Activated B cell treated with CpG ODN at 0.5 μM for 24 hours (primary cell): ENCODE measurements around the gene SLC43A3. TPM values are rescaled to one million over a fixed set of nuclear protein-coding genes. Genes with fewer than 3 reads are reported as not detected.

Source experiments
- ATAC-seq: fragments of 200-7000 bp; cut with Tn5 transposase; one replicate; pipeline ENCODE4 v1.10.0; 2021; ENCODE audit warnings: low read depth, mild to moderate bottlenecking, moderate library complexity
- CTCF ChIA-PET: fragments of 350-600 bp; sonication (Branson Sonifier 250); formaldehyde crosslinking; loops from one replicate; lab custom pipeline; 2021; ENCODE audit warnings: antibody characterized with exemption; lab: Charles Lee
- POLR2A ChIA-PET: fragments of 350-600 bp; sonication (Branson Sonifier 250); formaldehyde crosslinking; loops from one replicate; lab custom pipeline; 2021; ENCODE audit warnings: antibody characterized with exemption; lab: Charles Lee
- DNase-seq: peaks from one replicate; pipeline ENCODE4 v3.0.0; 2022
- H3K27ac Mint-ChIP-seq: one replicate; pipeline ENCODE4 v1.8.0; 2020; ENCODE audit warnings: mixed read lengths
- H3K27me3 Mint-ChIP-seq: one replicate; pipeline ENCODE4 v1.8.0; 2021; ENCODE audit warnings: mixed read lengths
- H3K36me3 Mint-ChIP-seq: one replicate; pipeline ENCODE4 v1.8.0; 2021; ENCODE audit warnings: low read depth, mixed read lengths
- H3K4me1 Mint-ChIP-seq: one replicate; pipeline ENCODE4 v1.8.0; 2021; ENCODE audit warnings: mixed read lengths
- H3K4me3 Mint-ChIP-seq: one replicate; pipeline ENCODE4 v1.8.0; 2020; ENCODE audit warnings: mild to moderate bottlenecking, mixed read lengths
- H3K9me3 Mint-ChIP-seq: one replicate; pipeline ENCODE4 v1.8.0; 2020; ENCODE audit warnings: mixed read lengths
- CTCF ChIP-seq: fragments of 200-600 bp; IDR thresholded peaks from one replicate; pipeline ENCODE4 v1.8.0; 2022; ENCODE audit warnings: antibody characterized with exemption, mild to moderate bottlenecking
- intact Hi-C: fragments of 100-400 bp; cut with micrococcal nuclease; formaldehyde crosslinking; loops from one replicate; pipeline ENCODE4 v1.15.1; 2024
- total RNA-seq: library from RNA; stranded (reverse); gene quantifications from 2 replicates; pipeline ENCODE4 v1.2.3, GENCODE V29; 2022

SLC43A3 gene
- total RNA-seq, 1 donor from 2014 or later: 237 TPM

GRCh38 chr11:57394203-57394965 is 32.5 kb downstream of the SLC43A3 start:
- Mint-ChIP-seq H3K27ac (no peak overlapping the region), H3K9me3 (no peaks in the 10 kb centered on the region), H3K36me3 (no peaks in the 10 kb centered on the region), H3K4me1 (no peaks in the 10 kb centered on the region), H3K4me3 (no peak overlapping the region), H3K27me3 (no peaks in the 10 kb centered on the region)
- DNase-seq (no peak), ATAC-seq (no peak)
- ChIA-PET POLR2A (interaction anchor here (0.5 to 1.2 kb wide), 2 partner anchors 23 to 127 kb away, joined by 4 to 6 read pairs; no protein-coding TSS in a partner anchor), CTCF (no interaction called here)
- no peak for TF ChIP-seq CTCF
- intact Hi-C loops: no loop called here

DNA sequence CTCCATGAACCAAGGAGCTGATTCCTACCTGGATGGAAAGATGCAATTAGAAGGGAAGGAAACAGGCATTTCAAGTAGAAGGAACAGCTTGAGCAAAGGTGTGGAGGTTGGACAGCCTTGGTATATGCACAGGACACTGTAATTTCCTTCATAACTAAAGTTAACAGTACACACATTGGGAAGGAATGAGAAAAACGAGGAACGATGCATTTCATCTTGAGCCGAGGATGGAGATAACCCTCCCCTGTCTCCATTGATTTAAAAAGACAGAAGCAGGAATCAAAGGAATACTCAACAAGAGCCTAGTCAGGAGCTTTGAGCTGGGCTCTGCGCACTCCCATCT is 34.2 kb downstream of the SLC43A3 start:
- H3K4me1 Mint-ChIP-seq: no peaks in the 10 kb centered on the region
- DNase-seq (no peak), ATAC-seq (no peak)
- no peak overlapping the region for H3K27ac Mint-ChIP-seq
- ChIA-PET POLR2A (interaction anchor here (1.0 kb wide), 1 partner anchor 32 kb away, joined by 3 read pairs; no protein-coding TSS in a partner anchor), CTCF (interaction anchor here (1.3 kb wide), 1 partner anchor 86 kb away, joined by 3 read pairs; no protein-coding TSS in a partner anchor)
- H3K9me3 Mint-ChIP-seq: no peaks in the 10 kb centered on the region
- H3K36me3 Mint-ChIP-seq: no peaks in the 10 kb centered on the region
- no peaks in the 10 kb centered on the region for H3K27me3 Mint-ChIP-seq
- TF ChIP-seq CTCF: no peak
- H3K4me3 Mint-ChIP-seq: no peak overlapping the region
- intact Hi-C loops: no loop called here

DNA sequence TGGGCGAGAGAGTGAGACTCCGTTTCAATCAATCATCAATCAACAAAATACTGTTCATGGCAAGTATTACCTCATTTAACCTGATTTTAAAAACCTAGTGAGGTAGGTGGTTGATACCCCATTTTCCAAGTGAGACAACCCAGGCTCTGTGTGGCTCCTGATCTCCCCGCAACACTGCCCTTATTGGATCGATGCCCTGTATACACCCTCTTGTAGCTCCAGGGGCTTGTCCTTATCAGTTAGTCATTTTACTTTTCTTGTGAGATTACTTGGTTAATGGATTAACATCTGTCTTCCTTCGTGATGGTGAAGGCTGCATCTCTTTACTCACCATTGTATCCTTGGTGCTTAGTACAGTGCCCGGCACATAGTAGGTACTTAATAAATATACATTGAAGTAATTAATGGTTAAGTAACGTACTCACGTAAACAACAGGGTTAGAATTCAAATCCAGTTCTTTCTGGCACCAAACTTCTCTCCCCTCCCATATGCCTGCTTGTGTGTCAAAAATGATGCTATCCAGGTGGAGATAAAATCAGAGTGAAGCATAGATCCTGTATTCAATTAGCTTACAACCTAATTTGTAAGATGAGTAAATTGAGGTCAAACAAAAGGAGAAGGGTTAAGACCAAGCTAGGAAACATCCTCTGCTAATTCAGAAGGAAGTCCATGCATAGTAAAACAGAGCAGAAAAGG is 34.7 kb downstream of the SLC43A3 start:
- H3K27ac Mint-ChIP-seq: no peak overlapping the region
- ATAC-seq (no peak), DNase-seq (no peak)
- H3K27me3 Mint-ChIP-seq: no peaks in the 10 kb centered on the region
- TF ChIP-seq CTCF: no peak
- no peaks in the 10 kb centered on the region for H3K4me1 Mint-ChIP-seq
- H3K9me3 Mint-ChIP-seq: no peaks in the 10 kb centered on the region
- intact Hi-C loops: no loop called here
- no peaks in the 10 kb centered on the region for H3K36me3 Mint-ChIP-seq
- CTCF ChIA-PET: no interaction called here
- H3K4me3 Mint-ChIP-seq: no peak overlapping the region
- POLR2A ChIA-PET: interaction anchor here (0.6 to 1.0 kb wide), 2 partner anchors 12 to 33 kb away, joined by 3 read pairs; no protein-coding TSS in a partner anchor

DNA sequence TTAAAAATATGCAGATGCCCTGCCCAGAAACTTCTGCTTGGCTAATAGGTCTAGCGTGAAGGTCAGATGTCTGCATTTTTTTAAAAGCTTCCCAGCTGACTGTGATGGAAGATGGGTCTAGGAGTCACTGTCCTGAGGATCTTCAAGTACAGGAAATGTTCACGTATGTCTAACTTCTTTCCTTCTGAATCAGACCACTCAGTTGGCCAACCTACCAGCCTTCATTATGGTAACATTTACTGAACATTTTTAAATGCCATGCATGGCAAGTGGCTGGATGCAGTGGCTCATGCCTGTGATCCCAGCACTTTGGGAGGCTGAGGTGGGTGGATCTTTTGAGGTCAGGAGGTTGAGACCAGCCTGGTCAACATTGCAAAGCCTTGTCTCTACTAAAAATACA is 35.4 kb downstream of the SLC43A3 start:
- ATAC-seq (no peak), DNase-seq (no peak)
- ChIA-PET POLR2A (interaction anchor here (0.6 kb wide), 1 partner anchor 11 kb away, joined by 3 read pairs; no protein-coding TSS in a partner anchor), CTCF (no interaction called here)
- H3K27me3 Mint-ChIP-seq: no peaks in the 10 kb centered on the region
- H3K9me3 Mint-ChIP-seq: no peaks in the 10 kb centered on the region
- no peak overlapping the region for H3K4me3 Mint-ChIP-seq
- no peaks in the 10 kb centered on the region for H3K36me3 Mint-ChIP-seq
- intact Hi-C loops: no loop called here
- TF ChIP-seq CTCF: no peak
- H3K27ac Mint-ChIP-seq: no peak overlapping the region
- H3K4me1 Mint-ChIP-seq: no peaks in the 10 kb centered on the region

- Mint-ChIP-seq H3K36me3 (no peaks in the 10 kb centered on the region), H3K4me1 (no peaks in the 10 kb centered on the region), H3K27me3 (no peaks in the 10 kb centered on the region), H3K9me3 (no peaks in the 10 kb centered on the region), H3K4me3 (no peak overlapping the region), H3K27ac (no peak overlapping the region)
- ATAC-seq (no peak), DNase-seq (no peak)
- intact Hi-C loops: no loop called here
- TF ChIP-seq CTCF: no peak
- ChIA-PET POLR2A (no interaction called here), CTCF (no interaction called here)
These were observed 35.8 kb downstream of the SLC43A3 start for GRCh38 chr11:57391111-57391510.
